GM19035 (cell line): Measurements from ENCODE around the gene LIPI.
"Not testable (repeated sequence)": the region's sequence is repeated elsewhere in the genome, so short reads cannot be mapped to it uniquely, and the experiment has no call there.

Experiments
- ATAC-seq: cut with Tn5 transposase; IDR thresholded peaks from one replicate; pipeline ENCODE4 v1.9.1; 2021; ENCODE audit not compliant: unreplicated experiment

LIPI gene

GRCh38 chr21:14075346-14076142, 135.2 kb downstream of the LIPI start:
- no peak for ATAC-seq

GRCh38 chr21:14074177-14074576, 136.6 kb downstream of the LIPI start:
- ATAC-seq, result no peak

- ATAC-seq, result no peak
Measured at GRCh38 chr21:14073615-14074014, 137.1 kb downstream of the LIPI start.

- ATAC-seq, result no peak
Measured at GRCh38 chr21:14072761-14073535, 137.8 kb downstream of the LIPI start.

- ATAC-seq, result no peak
Measured at GRCh38 chr21:14071902-14072734, 138.6 kb downstream of the LIPI start.

GRCh38 chr21:14070968-14071367, 139.8 kb downstream of the LIPI start:
- no peak for ATAC-seq

- no peak for ATAC-seq
Measured at GRCh38 chr21:14070049-14070893, 140.5 kb downstream of the LIPI start.

GRCh38 chr21:14064296-14064645, 146.5 kb downstream of the LIPI start:
- no peak for ATAC-seq

DNA sequence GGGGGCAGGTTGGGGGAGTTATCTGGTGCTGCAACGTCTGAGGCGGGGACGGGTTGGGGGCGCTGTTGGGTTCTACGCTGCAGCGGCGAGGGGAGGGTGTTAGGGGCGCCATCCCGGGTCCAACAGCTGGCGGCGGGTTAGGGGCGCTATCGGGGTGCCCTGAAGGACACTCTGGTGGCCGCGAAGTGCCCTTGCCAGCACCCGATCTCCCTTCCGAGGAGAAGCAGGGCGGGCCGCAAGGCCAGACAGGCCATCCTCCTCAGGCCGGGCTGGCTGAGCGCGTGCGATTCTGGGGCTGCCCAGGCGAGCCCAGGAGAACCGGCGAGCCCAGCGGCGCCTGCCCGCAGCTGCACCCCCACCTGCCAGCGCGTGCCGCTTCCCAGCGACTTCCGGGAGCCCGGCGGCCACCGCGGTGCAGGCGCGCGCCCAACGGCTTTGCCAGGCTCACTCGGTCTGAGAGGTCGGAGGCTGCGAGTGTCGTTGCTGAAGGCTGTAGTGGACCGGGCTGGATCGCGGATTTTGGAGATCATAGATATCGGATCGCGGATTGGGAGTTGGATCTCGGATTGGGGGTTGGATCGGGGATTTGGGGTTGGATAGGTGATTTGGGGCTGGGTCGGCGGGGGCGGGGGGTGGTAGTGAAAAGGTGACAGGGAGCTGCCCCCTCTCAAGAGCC, 147.0 kb downstream of the LIPI start:
- not testable (repeated sequence) for ATAC-seq

- not testable (repeated sequence) for ATAC-seq
Measured at GRCh38 chr21:14062684-14063083, 148.1 kb downstream of the LIPI start.

- ATAC-seq, result not testable (repeated sequence)
Measured at GRCh38 chr21:14061820-14062219, 148.9 kb downstream of the LIPI start.

DNA sequence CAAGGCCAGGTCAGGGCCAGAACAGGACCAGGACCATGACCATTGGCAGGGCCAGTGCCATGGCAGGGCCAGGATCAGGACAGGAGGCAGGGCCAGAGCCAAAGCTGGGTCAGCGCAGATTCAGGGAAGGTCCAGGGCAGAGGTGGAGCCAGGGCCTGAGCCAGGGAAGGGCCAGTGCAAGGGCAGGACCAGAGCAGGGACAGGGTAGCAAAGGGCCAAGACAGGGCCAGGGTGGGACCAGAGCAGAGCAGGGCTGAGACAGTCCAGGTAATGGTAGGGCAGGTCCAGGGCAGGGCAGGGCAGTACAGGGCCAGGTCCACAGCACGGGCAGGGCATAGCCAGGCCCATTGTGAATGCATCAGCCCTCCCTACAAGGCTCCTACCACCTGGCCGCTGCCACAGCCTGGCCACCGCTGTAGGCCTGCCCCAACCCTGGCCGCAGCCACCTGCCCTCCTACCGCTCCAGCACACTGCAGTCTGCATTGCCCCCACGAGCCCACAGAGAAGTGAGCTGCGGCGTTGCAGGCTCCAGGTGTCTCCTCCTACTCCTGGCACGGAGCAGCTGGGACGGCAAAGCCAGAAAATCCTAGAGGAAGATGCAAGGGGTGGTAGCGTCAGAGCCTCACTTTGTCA, 151.6 kb downstream of the LIPI start:
- ATAC-seq, result not testable (repeated sequence)
